ENCODE data around the gene DAPK2. TPM values are rescaled to one million over a fixed set of nuclear protein-coding genes. Genes with fewer than 3 reads are reported as not detected.
"Not testable (repeated sequence)": the region's sequence is repeated elsewhere in the genome, so short reads cannot be mapped to it uniquely, and the experiment has no call there.

The DAPK2 gene
- total RNA-seq, 1 donor from 2014 or later, result 5.0 TPM

- DNase-seq, result no peak
Measured at GRCh38 chr15:63913336-63913735, 132.9 kb downstream of the DAPK2 start.

GRCh38 chr15:63912061-63912615 is 134.1 kb downstream of the DAPK2 start:
- no peak for DNase-seq

GRCh38 chr15:63911160-63911559 is 135.1 kb downstream of the DAPK2 start:
- DNase-seq, result no peak

- DNase-seq, result no peak
Measured at GRCh38 chr15:63909819-63910437, 136.4 kb downstream of the DAPK2 start.

GRCh38 chr15:63908991-63909390 is 137.3 kb downstream of the DAPK2 start:
- no peak for DNase-seq

GRCh38 chr15:63908281-63908680 is 138.0 kb downstream of the DAPK2 start:
- DNase-seq, result no peak

- DNase-seq, result no peak
Measured at GRCh38 chr15:63907521-63907920, 138.8 kb downstream of the DAPK2 start.

GRCh38 chr15:63906266-63906584 is 140.1 kb downstream of the DAPK2 start:
- DNase-seq, result no peak

- DNase-seq, result no peak
Measured at GRCh38 chr15:63905558-63906265, 140.6 kb downstream of the DAPK2 start.

- DNase-seq, result no peak
Measured at GRCh38 chr15:63905131-63905530, 141.2 kb downstream of the DAPK2 start.

GRCh38 chr15:63904042-63904441 is 142.2 kb downstream of the DAPK2 start:
- DNase-seq, result no peak

GRCh38 chr15:63902671-63903035 is 143.6 kb downstream of the DAPK2 start:
- DNase-seq, result no peak

- DNase-seq, result no peak
Measured at GRCh38 chr15:63901912-63902670, 144.2 kb downstream of the DAPK2 start.

- no peak for DNase-seq
Measured at GRCh38 chr15:63900306-63900705, 146.0 kb downstream of the DAPK2 start.

- DNase-seq, result not testable (repeated sequence)
Measured at GRCh38 chr15:63899606-63900005, 146.7 kb downstream of the DAPK2 start.

GRCh38 chr15:63899193-63899592 is 147.1 kb downstream of the DAPK2 start:
- DNase-seq, result no peak

GRCh38 chr15:63896336-63897115 is 149.8 kb downstream of the DAPK2 start:
- no peak for DNase-seq

GRCh38 chr15:63895787-63896218 is 150.5 kb downstream of the DAPK2 start:
- no peak for DNase-seq

GRCh38 chr15:63895194-63895593 is 151.1 kb downstream of the DAPK2 start:
- no peak for DNase-seq

- DNase-seq, result no peak
Measured at GRCh38 chr15:63894662-63894949, 151.7 kb downstream of the DAPK2 start.

GRCh38 chr15:63893866-63894661 is 152.2 kb downstream of the DAPK2 start:
- no peak for DNase-seq

All from occipital lobe (tissue), 2 donors.